Activated naive CD8-positive, alpha-beta T cell treated with anti-CD3 and anti-CD28 coated beads for 36 hours (primary cell): ENCODE results near the gene GMPS. TPM values are rescaled to one million over a fixed set of nuclear protein-coding genes. Genes with fewer than 3 reads are reported as not detected.
A peak's percentile ranks its signal among the peaks of the same experiment; 100 is the strongest.
"Not testable (repeated sequence)": the region's sequence is repeated elsewhere in the genome, so short reads cannot be mapped to it uniquely, and the experiment has no call there.

Experiments
- DNase-seq: peaks from one replicate; pipeline ENCODE4 v3.0.0; 2021
- H3K27ac Mint-ChIP-seq: one replicate; pipeline ENCODE4 v1.8.0; 2022; ENCODE audit warnings: mild to moderate bottlenecking, moderate library complexity, mixed read lengths
- H3K27me3 Mint-ChIP-seq: one replicate; pipeline ENCODE4 v1.8.0; 2022; ENCODE audit warnings: mild to moderate bottlenecking, mixed read lengths
- H3K36me3 Mint-ChIP-seq: one replicate; pipeline ENCODE4 v1.8.0; 2021; ENCODE audit warnings: mild to moderate bottlenecking, mixed read lengths
- H3K4me1 Mint-ChIP-seq: one replicate; pipeline ENCODE4 v1.8.0; 2021; ENCODE audit warnings: mixed read lengths
- H3K4me3 Mint-ChIP-seq: one replicate; pipeline ENCODE4 v1.8.0; 2022; ENCODE audit warnings: mild to moderate bottlenecking, moderate library complexity, mixed read lengths
- H3K9me3 Mint-ChIP-seq: one replicate; pipeline ENCODE4 v1.8.0; 2022; ENCODE audit warnings: mixed read lengths
- total RNA-seq, 2 experiments: library from RNA; stranded (reverse); gene quantifications; one replicate each; pipeline ENCODE4 v1.2.3, GENCODE V29; 2021

GMPS gene
- total RNA-seq, 2 experiments from 2014 or later, result 157 TPM

- Mint-ChIP-seq H3K27me3 (no peaks in the 10 kb centered on the region), H3K9me3 (no peaks in the 10 kb centered on the region), H3K4me3 (no peak overlapping the region), H3K4me1 (no peaks in the 10 kb centered on the region), H3K27ac (no peak overlapping the region), H3K36me3 (peaks cover 5% of the 10 kb centered on the region)
- no peak for DNase-seq
These were observed 78.0 kb downstream of the GMPS start for GRCh38 chr3:155948476-155948875.

- H3K27me3 Mint-ChIP-seq, result no peaks in the 10 kb centered on the region
- no peaks in the 10 kb centered on the region for H3K9me3 Mint-ChIP-seq
- no peak overlapping the region for H3K27ac Mint-ChIP-seq
- H3K4me1 Mint-ChIP-seq, result no peaks in the 10 kb centered on the region
- peaks cover 5% of the 10 kb centered on the region for H3K36me3 Mint-ChIP-seq
- no peak for DNase-seq
- H3K4me3 Mint-ChIP-seq, result no peak overlapping the region
These were observed 79.2 kb downstream of the GMPS start for GRCh38 chr3:155949453-155950217.

GRCh38 chr3:155956508-155957411 is 86.3 kb downstream of the GMPS start:
- no peak overlapping the region for H3K27ac Mint-ChIP-seq
- H3K27me3 Mint-ChIP-seq, result no peaks in the 10 kb centered on the region
- H3K36me3 Mint-ChIP-seq, result peaks cover 1% of the 10 kb centered on the region
- H3K4me1 Mint-ChIP-seq, result no peaks in the 10 kb centered on the region
- DNase-seq, result no peak
- H3K4me3 Mint-ChIP-seq, result no peak overlapping the region
- H3K9me3 Mint-ChIP-seq, result peaks cover 2% of the 10 kb centered on the region

- no peak for DNase-seq
- no peak overlapping the region for H3K27ac Mint-ChIP-seq
These were observed 87.0 kb downstream of the GMPS start for GRCh38 chr3:155957412-155957880.

GRCh38 chr3:155958676-155959075 is 88.2 kb downstream of the GMPS start:
- no peaks in the 10 kb centered on the region for H3K4me1 Mint-ChIP-seq
- DNase-seq, result no peak
- no peaks in the 10 kb centered on the region for H3K27me3 Mint-ChIP-seq
- no peak overlapping the region for H3K4me3 Mint-ChIP-seq
- H3K27ac Mint-ChIP-seq, result no peak overlapping the region
- peaks cover 1% of the 10 kb centered on the region for H3K36me3 Mint-ChIP-seq
- H3K9me3 Mint-ChIP-seq, result peaks cover 4% of the 10 kb centered on the region

More at GRCh38 chr3:155957412-155957880, 87.0 kb downstream of the GMPS start:
- peaks cover 1% of the 10 kb centered on the region for H3K36me3 Mint-ChIP-seq
- no peak overlapping the region for H3K4me3 Mint-ChIP-seq
- H3K27me3 Mint-ChIP-seq, result no peaks in the 10 kb centered on the region
- H3K9me3 Mint-ChIP-seq, result peaks cover 3% of the 10 kb centered on the region
- no peaks in the 10 kb centered on the region for H3K4me1 Mint-ChIP-seq

- Mint-ChIP-seq H3K4me1 (no peaks in the 10 kb centered on the region), H3K36me3 (peaks cover 1% of the 10 kb centered on the region), H3K4me3 (no peak overlapping the region), H3K27ac (no peak overlapping the region), H3K9me3 (peaks cover 4% of the 10 kb centered on the region), H3K27me3 (no peaks in the 10 kb centered on the region)
- no peak for DNase-seq
These were observed 89.6 kb downstream of the GMPS start for GRCh38 chr3:155960060-155960459.

GRCh38 chr3:155961044-155961443 is 90.6 kb downstream of the GMPS start:
- DNase-seq, H3K27me3 Mint-ChIP-seq: not testable (repeated sequence)

GRCh38 chr3:155963570-155963969 is 93.1 kb downstream of the GMPS start:
- Mint-ChIP-seq H3K4me3 (no peak overlapping the region), H3K9me3 (peaks cover 5% of the 10 kb centered on the region), H3K36me3 (peaks cover 1% of the 10 kb centered on the region), H3K27ac (no peak overlapping the region), H3K27me3 (peaks cover 9% of the 10 kb centered on the region), H3K4me1 (no peaks in the 10 kb centered on the region)
- DNase-seq, result no peak

More at GRCh38 chr3:155961044-155961443, 90.6 kb downstream of the GMPS start:
- H3K4me1 Mint-ChIP-seq, H3K4me3 Mint-ChIP-seq, H3K36me3 Mint-ChIP-seq, H3K9me3 Mint-ChIP-seq: not testable (repeated sequence)
- H3K27ac Mint-ChIP-seq, result peak overlapping the region; percentile 4

- Mint-ChIP-seq H3K4me3 (no peak overlapping the region), H3K9me3 (peaks cover 2% of the 10 kb centered on the region)
These were observed 99.9 kb downstream of the GMPS start for GRCh38 chr3:155970398-155970797.

GRCh38 chr3:155972885-155973584 is 102.6 kb downstream of the GMPS start:
- H3K4me1 Mint-ChIP-seq, result no peaks in the 10 kb centered on the region
- H3K36me3 Mint-ChIP-seq, result no peaks in the 10 kb centered on the region
- H3K4me3 Mint-ChIP-seq, result no peak overlapping the region
- H3K27me3 Mint-ChIP-seq, result peaks cover 3% of the 10 kb centered on the region
- H3K9me3 Mint-ChIP-seq, result no peaks in the 10 kb centered on the region
- no peak for DNase-seq
- H3K27ac Mint-ChIP-seq, result no peak overlapping the region

More at GRCh38 chr3:155970398-155970797, 99.9 kb downstream of the GMPS start:
- H3K27ac Mint-ChIP-seq, result no peak overlapping the region
- no peak for DNase-seq
- H3K27me3 Mint-ChIP-seq, result peaks cover 9% of the 10 kb centered on the region
- H3K36me3 Mint-ChIP-seq, result no peaks in the 10 kb centered on the region
- H3K4me1 Mint-ChIP-seq, result no peaks in the 10 kb centered on the region

GRCh38 chr3:155978324-155978723 is 107.9 kb downstream of the GMPS start:
- Mint-ChIP-seq H3K9me3 (no peaks in the 10 kb centered on the region), H3K4me3 (no peak overlapping the region), H3K27ac (no peak overlapping the region), H3K4me1 (no peaks in the 10 kb centered on the region), H3K36me3 (no peaks in the 10 kb centered on the region), H3K27me3 (no peaks in the 10 kb centered on the region)
- DNase-seq, result no peak

GRCh38 chr3:155979746-155980145 is 109.3 kb downstream of the GMPS start:
- no peaks in the 10 kb centered on the region for H3K9me3 Mint-ChIP-seq
- no peak for DNase-seq
- H3K4me1 Mint-ChIP-seq, result no peaks in the 10 kb centered on the region
- no peak overlapping the region for H3K27ac Mint-ChIP-seq
- no peak overlapping the region for H3K4me3 Mint-ChIP-seq
- no peaks in the 10 kb centered on the region for H3K36me3 Mint-ChIP-seq
- no peaks in the 10 kb centered on the region for H3K27me3 Mint-ChIP-seq

- no peak overlapping the region for H3K4me3 Mint-ChIP-seq
- H3K36me3 Mint-ChIP-seq, result no peaks in the 10 kb centered on the region
- DNase-seq, result no peak
These were observed 111.2 kb downstream of the GMPS start for GRCh38 chr3:155981669-155982068.

GRCh38 chr3:155983834-155984474 is 113.5 kb downstream of the GMPS start:
- Mint-ChIP-seq H3K36me3 (no peaks in the 10 kb centered on the region), H3K9me3 (no peaks in the 10 kb centered on the region), H3K4me3 (no peak overlapping the region), H3K4me1 (no peaks in the 10 kb centered on the region), H3K27me3 (peaks cover 7% of the 10 kb centered on the region), H3K27ac (no peak overlapping the region)
- DNase-seq, result no peak

More at GRCh38 chr3:155981669-155982068, 111.2 kb downstream of the GMPS start:
- Mint-ChIP-seq H3K27me3 (peaks cover 4% of the 10 kb centered on the region), H3K27ac (no peak overlapping the region), H3K9me3 (no peaks in the 10 kb centered on the region), H3K4me1 (no peaks in the 10 kb centered on the region)
